HL-60/S4 treated with retinoic acid at 250 ng/mL for 4 days and 3 days (cell line): ENCODE results near the gene TMEM248.
"Not testable (repeated sequence)": the region's sequence is repeated elsewhere in the genome, so short reads cannot be mapped to it uniquely, and the experiment has no call there.

Experiments used
- in situ Hi-C: fragments of 300-500 bp; cut with MboI; formaldehyde crosslinking; loops from 2 replicates; pipeline ENCODE4 v1.7.0; 2022; ENCODE audit warnings: low sequenced_read_pairs

TMEM248 gene

GRCh38 chr7:66946545-66946944 lies 25.5 kb downstream of the TMEM248 start:
- in situ Hi-C loops: loop anchor here (25.0 kb wide), 1 partner anchor 359 kb away; no protein-coding TSS in a partner anchor

GRCh38 chr7:66948480-66949109 lies 27.6 kb downstream of the TMEM248 start:
- in situ Hi-C loops: loop anchor here (25.0 kb wide), 1 partner anchor 361 kb away; no protein-coding TSS in a partner anchor

GRCh38 chr7:66950311-66950710 lies 29.3 kb downstream of the TMEM248 start:
- in situ Hi-C loops: no loop called here

GRCh38 chr7:66950763-66951162 lies 29.7 kb downstream of the TMEM248 start:
- in situ Hi-C loops: no loop called here

GRCh38 chr7:66952343-66953043 lies 31.5 kb downstream of the TMEM248 start:
- in situ Hi-C loops: no loop called here

GRCh38 chr7:66953044-66953427 lies 32.0 kb downstream of the TMEM248 start:
- in situ Hi-C loops: no loop called here

- in situ Hi-C loops: no loop called here
Measured at GRCh38 chr7:66957595-66958290, 36.7 kb downstream of the TMEM248 start.

GRCh38 chr7:66958538-66959350 lies 37.7 kb downstream of the TMEM248 start:
- in situ Hi-C loops: no loop called here

- in situ Hi-C loops: no loop called here
Measured at GRCh38 chr7:66960192-66960591, 39.2 kb downstream of the TMEM248 start.

GRCh38 chr7:66961096-66961495 lies 40.1 kb downstream of the TMEM248 start:
- in situ Hi-C loops: no loop called here

- in situ Hi-C loops: no loop called here
Measured at GRCh38 chr7:66964411-66964810, 43.4 kb downstream of the TMEM248 start.

- in situ Hi-C loops: no loop called here
Measured at GRCh38 chr7:66967029-66967428, 46.0 kb downstream of the TMEM248 start.

GRCh38 chr7:66969001-66969400 lies 48.0 kb downstream of the TMEM248 start:
- in situ Hi-C loops: not testable (repeated sequence)

GRCh38 chr7:66970310-66970709 lies 49.3 kb downstream of the TMEM248 start:
- in situ Hi-C loops: no loop called here

GRCh38 chr7:66974986-66975590 lies 54.1 kb downstream of the TMEM248 start:
- in situ Hi-C loops: no loop called here

GRCh38 chr7:66978312-66978711 lies 57.3 kb downstream of the TMEM248 start:
- in situ Hi-C loops: not testable (repeated sequence)

GRCh38 chr7:66979013-66979412 lies 58.0 kb downstream of the TMEM248 start:
- in situ Hi-C loops: not testable (repeated sequence)

GRCh38 chr7:66980336-66980735 lies 59.3 kb downstream of the TMEM248 start:
- in situ Hi-C loops: not testable (repeated sequence)

GRCh38 chr7:66989552-66989951 lies 68.5 kb downstream of the TMEM248 start:
- in situ Hi-C loops: not testable (repeated sequence)

- in situ Hi-C loops: not testable (repeated sequence)
Measured at GRCh38 chr7:66994051-66994450, 73.0 kb downstream of the TMEM248 start.

- in situ Hi-C loops: not testable (repeated sequence)
Measured at GRCh38 chr7:66994691-66995049, 73.6 kb downstream of the TMEM248 start.
